SH-SY5Y (cell line): Measurements from ENCODE around the gene MRPL58.
A peak's percentile ranks its signal among the peaks of the same experiment; 100 is the strongest.

ENCODE experiments used
- GATA2 ChIP-seq: IDR thresholded peaks from 2 replicates; pipeline ENCODE4 v1.6.1; 2011; ENCODE audit warnings: mild to moderate bottlenecking, low read depth, low read length
- GATA3 ChIP-seq: IDR thresholded peaks from 2 replicates; pipeline ENCODE4 v1.6.1; 2011; ENCODE audit warnings: low read depth, mild to moderate bottlenecking, low read length, moderate library complexity

MRPL58 gene

DNA sequence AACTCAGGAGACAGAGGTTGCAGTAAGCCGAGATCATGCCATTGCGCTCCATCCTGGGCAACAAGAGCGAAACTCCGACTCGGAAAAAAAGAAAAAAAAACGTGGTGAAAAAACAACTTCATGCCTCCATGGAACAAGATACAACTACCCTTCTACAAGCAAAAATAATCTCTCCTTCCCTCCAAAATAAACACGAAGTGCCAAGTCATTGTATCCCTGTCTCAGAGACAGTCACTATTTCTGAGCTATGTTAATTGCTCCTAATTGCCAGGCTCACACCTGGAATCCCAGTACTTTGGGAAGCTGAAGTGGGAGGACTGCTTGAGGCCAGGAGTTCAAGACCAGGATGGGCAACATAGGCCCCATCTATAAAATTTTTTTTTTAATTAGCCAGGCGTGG, 56.3 kb downstream of the MRPL58 start:
- TF ChIP-seq GATA3 (no peak), GATA2 (no peak)

GRCh38 chr17:75069783-75070182, 57.3 kb downstream of the MRPL58 start:
- peak; percentile 72 for TF ChIP-seq GATA2
- no peak for TF ChIP-seq GATA3
